NCI-H146 treated with DMSO at 0.1 percent for 48 hours (cell line): Measurements from ENCODE around the gene RORC.

Source experiments
- DNase-seq: peaks from one replicate; lab custom pipeline; 2025; ENCODE audit not compliant: unreplicated experiment; lab: John Stamatoyannopoulos, UW

Gene RORC

DNA sequence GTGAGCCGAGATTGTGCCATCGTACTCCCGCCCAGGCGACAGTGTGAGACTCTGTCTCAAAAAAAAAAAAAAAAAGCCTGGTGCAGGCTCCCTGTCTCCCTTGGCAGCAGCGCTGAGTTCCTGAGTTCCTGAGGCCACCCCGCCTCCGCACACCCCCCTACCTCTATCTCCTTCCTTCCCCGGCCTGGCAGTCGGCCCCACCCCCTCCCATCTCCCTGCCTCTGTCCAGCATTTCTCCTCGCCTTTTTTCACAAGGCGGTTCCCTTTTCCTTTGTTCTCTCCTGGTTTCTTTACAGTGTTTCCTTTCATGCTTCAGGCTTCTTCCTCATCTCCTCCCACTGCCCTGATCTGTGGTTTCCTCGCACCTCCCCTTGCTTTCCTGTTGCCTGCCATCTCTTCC is 2.7 kb downstream of the RORC start:
- no peak for DNase-seq

DNA sequence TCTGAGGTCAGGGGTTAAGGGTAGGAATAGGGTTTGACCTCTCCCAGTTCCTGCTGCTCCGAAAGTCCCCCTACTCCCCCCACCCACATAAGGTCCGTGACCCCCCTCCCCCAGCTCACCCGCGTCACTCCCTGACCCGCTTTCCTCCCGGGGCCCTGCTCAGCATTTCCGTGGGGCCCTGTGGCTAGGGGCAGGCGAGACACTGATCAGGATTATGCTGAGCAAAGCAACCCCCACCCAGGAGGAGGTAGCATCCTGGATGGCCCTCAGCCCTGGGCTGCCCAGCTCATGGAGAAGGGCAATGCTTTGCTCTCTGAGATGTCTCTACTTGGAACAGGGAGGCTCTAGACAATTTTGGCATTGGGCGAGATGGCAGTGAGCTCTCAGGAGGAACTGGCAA is 3.7 kb downstream of the RORC start:
- DNase-seq, result no peak

DNA sequence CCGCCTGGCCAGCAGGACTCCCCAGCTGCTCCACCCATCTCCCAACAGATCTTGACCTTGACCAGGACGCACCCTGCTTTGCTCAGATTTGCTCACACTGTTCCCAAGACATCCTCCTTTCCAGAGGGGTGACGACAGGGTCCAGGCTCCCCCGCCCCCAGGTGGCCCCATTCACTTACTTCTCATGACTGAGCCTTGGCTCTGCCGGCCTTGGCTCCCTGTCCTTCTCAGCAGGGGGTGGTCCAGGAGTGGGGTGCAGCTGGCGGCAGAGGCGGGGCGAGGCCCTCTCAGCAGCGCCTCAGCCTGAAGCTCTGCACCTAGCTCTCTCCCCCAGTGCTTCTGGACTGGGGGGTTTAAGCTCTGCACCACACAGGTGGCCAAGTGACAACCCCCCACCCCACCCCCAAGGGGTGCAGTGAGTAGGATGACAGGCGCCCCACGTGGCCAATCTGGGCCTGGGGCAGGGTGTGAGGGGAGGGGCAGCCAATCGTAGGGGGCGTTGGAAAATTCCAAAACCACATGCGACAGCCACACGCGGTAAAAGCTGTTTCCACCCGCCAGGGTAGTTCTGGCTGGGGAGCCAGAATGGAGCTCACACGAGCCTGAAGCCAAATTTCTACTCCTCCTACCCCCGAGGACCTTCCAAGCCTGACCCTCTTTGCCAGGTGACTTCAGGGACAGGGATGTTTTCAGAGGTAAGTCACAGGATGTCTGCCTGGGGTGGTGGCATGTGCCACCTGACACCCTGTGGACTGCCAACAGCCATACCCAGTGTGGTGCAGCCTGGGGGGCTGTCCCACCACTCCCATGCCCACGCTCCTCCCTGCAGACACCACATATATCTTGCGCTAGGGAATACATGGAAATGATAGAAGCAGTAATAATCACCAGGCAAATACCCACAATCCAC is 5.6 kb downstream of the RORC start:
- DNase-seq, result no peak

DNA sequence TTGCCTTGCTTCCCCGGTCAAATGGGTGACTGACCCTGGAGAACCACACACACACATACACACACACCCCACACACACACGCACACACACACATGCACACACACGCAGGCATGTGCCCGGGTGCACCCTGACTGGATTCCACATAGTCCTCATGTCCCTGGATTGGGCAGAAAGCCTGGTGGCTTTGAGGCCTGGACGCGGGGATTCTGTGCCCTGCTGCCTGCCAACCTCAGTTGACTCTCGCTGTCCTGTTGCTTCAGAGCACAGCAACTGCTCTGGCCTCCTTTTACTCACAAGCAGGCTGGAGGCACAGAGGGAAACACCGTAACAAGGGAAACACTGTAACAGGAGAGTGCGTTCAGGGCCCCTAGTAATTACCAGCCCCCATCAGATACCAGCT is 6.4 kb downstream of the RORC start:
- DNase-seq, result no peak

DNA sequence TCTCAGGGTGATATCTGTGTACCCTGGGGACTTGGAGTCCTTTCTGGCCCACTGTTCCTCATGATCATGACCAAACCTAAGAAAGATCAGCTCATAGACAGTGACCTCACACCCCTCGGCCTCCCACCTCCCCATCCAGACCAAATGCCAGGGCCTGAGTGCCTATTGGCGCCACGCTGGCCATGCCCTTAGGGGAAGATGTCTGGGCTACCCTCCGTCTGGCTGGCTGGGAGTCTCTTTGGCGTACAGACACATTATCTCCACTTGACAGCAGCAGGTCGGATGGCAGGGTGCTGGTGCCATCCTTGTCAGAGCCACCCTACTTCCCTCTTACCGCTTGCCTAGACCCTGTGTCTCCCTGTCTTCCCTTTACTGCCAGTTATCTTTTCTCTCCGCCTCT is 8.4 kb downstream of the RORC start:
- DNase-seq, result no peak

DNA sequence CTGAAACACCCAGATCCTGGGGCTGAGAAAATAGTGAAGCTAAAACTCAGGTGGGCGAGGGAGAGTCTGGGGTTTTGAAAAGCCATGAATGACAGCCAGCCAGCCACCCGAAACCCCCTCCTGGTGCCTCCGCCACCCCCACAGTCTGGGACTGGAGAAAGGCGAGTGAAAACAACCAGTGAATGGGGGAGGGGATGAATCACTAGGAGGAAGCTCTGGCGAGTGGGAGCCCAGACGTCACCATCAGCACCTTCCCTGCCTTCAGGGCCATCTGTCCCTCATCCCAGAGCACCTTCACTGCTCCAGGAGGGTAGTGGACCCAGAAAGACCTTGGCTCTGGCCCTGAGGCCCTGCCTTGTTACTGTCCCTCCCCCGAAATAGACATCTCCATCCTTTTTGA is 9.2 kb downstream of the RORC start:
- no peak for DNase-seq

DNA sequence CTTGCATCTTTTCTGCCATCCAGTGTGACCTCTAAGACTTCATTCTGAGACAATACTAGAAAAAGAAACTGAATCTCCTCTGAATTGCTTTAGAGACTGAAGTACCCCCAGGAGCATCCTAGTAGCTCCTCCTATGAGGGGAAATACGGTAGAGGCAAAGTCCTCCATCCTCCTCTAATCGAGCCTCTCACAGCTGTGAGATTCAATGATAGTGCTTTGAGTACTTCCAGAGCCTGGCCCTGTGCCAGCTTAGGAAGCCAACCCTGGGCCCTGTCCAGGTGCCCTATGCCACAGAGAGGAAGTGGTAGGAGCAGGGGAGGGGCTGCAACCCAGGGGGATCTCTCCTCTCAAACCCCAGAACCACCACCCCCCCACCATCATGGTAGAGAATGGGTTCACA is 10.7 kb downstream of the RORC start:
- no peak for DNase-seq

DNA sequence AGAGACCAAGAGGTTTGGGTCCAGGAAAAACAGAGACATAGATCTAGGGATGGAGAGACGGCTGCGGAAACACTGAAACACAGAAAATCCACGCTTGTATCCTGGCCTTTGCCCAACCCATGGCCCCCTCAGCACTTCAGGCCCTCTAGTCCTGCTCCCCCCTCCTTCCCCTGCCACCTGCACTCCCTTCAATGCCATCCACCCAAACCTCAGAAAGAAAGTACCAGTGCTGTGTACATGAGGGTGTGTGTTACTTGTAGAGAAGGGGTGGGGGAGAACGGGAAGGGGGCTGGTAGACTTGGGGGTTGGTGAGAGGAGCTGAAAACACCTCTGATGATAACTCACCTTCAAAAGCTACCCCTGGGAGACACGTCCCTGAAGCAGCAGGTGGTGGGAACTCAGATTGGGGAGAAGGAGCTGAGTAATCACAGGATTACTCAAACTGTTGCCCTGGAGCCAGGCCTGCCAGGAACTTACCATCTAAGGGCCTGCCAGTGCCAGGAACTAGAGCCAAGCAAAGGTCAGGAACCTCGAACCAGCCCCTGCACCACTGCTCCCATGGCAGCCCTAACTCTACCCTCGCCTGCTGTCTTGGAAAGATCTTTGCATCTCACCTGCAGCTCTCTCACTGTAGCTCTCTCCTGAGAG is 11.5 kb downstream of the RORC start:
- no peak for DNase-seq

DNA sequence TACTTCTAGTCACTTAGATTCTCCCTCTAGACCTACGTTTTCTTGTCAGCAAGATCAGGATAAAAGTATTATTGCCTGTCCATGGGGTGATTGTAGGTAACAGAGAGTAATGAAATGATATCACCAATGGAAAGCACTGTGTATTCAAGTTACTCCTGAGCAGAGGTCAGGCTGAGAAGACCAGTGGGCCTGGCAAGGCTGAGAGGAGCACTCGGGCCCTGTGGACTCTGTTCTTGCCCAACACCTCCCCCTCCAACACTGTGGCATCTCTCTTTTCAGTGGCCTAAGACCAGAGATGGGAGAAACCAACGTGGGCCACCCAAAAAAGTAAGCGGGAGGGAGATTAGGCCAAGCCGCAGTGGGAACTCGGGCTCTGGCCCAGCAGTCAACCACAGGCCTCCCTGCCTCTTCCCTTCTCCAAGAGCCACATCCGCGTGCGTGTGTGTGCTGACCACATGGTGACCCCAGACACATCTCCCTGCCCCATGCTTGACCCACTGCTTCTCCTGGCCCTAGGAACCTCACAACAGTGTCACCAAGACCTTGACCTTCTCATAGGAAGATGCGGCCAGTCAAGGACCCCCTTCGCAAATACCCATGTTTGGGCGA is 12.3 kb downstream of the RORC start:
- DNase-seq, result no peak

DNA sequence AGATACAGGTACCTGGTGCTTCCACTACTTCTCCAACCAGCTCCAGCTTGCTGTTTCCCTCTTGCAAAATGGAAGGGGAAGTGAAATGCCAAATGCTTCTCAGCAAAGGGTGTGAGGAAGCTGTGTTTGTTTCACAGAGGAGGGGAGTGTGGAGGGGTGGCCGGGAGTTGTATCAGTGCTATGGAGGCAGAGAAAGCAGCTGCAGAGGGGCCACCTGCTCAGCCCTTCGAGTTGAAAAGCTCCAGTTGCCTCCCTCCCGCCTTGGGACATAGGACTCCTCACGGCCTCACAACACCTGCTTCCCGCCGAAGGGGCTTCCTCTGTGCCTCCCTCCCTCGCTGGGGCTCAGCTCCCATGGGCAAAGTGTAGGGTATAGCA is 14.3 kb downstream of the RORC start:
- DNase-seq, result no peak

DNA sequence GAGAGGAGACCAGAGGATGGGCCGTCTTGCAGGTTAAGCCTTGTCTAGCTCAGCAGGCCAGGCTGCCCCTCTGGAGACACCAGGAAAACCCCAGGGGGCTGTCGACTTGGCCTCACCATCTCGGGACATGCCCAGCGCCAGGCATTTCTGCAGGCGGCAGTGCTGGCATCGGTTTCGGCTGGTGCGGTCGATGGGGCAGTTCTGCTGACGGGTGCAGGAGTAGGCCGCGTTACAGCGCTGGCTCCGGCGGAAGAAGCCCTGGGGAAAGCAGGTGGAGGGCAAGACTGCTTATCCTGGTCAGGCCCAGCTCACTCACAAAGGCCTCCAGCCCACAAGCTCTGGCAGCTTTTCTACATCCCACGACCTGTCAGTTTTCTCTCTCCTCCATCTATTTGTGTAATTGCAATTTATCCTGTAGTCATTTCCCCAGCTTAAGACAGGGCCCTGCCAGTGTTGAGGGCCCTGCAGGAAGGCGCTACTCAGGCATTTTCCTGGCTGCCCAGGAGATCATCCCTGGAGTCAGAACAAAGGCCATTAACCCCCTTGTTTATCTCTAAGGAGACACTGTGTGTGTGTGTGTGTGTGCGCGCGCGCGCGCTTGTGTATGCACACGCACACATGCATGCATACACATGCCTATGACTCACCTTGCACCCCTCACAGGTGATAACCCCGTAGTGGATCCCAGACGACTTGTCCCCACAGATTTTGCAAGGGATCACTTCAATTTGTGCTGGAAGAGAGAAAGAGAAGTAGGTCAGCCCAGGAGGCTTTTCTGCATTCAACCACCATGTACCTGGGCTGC is 14.9 kb downstream of the RORC start:
- no peak for DNase-seq

DNA sequence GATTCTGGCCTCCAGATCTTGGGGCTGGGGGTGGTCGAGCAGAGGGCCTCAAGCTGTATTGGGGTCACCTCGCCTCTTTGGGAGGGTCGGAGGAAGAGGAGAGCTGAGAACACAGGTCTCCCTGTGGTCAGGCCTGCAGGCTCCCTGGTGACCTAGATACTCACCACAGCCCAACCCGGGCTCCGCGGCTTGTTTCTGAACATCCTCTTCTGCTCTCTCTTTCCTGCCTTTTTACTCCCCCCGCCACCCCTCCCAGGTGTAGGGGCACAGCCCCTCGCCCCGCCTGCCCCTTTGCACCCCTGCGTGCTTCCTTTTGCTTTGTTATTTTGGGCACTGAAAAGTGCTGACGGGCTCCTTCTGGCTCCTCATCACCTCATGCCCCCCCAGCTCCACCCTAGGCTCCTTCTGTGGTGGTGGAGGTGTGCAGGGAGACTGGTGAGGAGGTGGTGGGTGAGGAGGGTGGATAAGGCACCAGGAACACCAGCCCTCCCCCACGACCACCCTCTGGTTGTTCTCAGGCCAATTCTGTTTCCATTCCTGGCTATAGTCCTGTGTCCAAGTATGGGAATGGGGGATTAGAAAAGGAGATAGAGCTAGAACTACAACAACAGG is 15.8 kb downstream of the RORC start:
- DNase-seq, result no peak

DNA sequence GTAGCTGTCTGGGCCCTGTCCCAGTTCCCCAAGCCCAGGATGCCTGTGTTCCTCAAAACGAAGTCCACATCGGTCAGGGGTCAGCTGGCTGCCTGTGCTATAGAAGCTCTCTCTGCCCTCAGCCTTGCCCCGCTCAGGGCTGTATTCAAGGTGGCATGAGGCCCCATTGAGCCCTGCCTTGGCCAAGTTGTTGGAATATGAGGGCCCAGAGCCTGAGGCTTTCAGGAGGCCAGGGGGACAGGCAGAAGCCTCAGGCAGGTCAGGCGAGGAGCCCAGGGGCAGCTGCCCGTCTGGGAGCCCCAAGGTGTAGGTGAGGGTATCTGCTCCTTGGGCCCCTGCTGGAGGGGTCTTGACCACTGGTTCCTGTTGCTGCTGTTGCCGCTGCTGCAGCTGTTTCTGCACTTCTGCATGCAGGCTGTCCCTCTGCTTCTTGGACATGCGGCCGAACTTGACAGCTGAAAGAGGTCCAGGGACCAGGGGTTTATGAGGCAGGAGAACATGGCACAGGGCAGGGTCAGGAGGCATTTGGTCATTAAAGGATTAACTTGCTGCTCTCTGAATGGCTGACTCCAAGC is 16.5 kb downstream of the RORC start:
- DNase-seq, result no peak

DNA sequence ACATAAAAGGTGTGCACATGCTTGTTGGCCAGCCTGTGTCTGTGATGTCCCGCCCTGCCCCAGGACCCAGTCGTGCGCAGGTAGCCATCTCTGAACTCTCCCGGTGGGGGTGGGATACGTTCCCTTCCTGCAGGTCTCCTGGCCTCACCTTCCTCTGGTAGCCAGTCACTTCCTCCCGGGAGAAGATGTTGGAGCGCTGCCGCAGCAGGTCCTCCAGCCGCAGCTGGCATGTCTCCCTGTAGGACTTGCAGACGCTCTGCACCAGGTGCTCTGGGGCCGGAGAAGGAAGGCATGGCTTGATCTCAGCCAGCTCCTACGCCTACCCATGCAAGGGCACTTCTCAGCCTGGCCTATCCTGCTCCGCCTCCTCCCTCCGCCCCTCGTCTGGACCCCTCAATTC is 17.2 kb downstream of the RORC start:
- DNase-seq, result no peak

DNA sequence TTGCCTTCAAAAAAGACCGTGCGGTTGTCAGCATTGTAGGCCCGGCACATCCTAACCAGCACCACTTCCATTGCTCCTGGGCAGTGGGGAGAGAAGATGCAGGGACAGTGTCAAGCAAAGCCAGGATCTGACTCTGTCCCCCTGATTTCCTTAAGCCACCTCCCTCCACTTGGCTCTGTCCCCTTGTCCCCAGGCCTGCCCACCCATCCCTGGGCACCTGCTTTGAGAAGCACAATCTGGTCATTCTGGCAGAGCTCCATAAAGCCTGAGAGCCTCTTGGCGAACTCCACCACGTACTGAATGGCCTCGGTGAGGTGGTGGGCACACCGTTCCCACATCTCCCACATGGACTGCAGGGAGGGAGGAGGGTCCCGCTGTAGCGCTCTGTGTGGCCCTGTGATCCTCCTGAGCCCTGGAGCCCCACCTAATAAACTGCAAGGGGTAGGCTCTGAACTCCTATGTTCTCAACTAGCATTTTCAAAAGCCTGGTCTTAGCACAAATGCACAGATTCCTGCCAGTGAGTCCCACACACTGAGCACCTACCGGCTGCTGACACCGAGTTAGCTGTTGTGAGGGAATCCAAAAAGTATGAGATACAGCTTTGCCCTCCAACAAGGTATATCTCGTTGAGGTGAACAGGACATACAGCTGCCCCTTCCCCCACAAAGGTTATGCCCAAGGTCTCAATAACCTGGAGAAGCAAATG is 18.2 kb downstream of the RORC start:
- no peak for DNase-seq

DNA sequence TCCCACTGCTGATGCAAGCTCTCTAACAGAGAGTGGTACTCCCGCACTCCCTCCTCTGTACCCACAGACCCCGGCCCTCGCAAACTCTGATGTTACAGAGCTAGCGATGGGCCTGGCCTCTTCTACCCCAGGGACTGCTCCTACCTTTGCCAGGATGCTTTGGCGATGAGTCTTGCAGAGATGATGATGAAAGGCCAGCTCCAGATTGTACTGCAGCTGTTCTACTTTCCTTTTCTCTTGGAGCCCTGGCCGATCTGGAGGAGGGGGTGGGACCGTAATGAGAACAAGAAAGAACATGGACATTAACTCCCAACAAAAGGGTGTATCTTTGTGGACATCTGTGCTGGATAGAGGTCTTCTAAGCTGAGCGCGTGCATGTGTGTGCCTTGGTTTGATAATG is 20.4 kb downstream of the RORC start:
- no peak for DNase-seq

DNA sequence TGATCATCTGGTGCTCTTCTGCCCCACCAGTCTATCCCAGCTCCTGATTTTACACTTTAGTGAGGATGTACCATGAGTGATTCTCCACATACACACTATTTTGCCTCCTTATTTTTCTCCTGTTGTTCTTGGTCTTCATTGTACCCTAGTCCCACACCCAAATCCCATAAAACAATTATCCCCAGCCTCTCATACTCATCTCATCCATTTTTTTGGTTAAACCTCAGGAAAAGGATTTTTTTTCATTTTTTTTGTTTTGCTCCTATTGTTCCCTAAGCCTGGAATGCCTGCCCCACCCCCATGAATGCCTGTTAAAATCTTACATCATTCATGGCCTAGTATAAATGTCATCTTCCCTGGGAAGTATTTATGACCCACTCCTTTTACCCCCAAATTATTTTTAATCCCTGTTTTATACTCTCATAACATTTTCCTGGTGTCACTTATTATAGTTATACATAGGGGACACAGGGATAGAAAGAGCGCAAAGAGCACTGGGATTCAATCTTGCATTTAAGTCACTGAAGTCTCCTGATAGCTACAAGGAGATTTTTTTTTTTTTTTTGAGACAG is 21.5 kb downstream of the RORC start:
- no peak for DNase-seq

DNA sequence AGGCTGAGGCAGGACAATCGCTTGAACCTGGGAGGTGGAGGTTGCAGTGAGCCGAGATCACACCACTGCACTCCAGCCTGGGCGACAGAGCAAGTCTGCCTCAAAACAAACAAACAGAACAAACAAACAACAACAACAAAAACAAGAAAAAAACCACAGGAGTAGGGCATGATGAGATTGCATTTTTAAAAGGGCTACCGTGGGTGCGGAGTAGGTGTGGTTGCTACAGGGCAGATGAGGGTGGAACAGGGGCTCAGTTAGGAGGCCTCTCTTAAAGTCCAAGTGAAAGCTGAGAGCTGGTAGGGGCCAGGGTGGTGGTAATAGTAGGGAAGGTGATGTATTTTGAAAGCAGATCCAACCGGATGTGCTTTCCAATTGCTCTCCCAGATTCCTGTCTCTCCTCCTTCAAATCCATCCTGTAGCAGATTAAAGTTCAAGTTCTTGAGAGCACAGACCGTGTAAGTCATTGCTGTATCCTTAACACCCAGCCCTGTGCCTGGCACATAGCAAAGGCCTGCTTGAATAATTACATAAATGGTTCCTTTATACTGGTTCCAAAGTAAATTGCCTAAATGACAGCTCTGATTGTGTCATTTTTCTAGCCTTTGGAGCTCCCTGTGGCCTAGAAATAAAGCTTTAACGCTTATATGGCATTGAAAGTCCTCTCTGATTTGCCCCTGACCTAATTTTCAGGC is 22.2 kb downstream of the RORC start:
- DNase-seq, result no peak

DNA sequence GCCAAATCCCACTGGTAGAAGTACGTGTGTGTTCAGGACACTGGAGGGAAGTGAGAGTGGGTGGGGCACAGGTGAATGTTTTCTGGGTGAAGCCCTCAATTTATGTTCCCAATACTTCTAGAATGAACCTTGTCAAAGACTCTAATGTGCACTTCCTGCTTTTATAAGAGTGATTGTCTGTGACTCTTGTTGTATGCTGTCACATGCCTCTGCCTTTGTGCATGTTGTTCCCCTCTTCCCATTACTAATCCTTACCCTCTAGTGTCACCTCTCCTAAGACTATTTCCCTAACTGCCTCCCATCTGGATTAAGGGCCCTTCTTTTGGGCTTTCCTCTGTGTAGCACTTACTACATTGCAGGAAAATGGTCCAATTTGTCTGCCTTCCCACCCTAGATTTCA is 23.8 kb downstream of the RORC start:
- no peak for DNase-seq
